Effector memory CD4-positive, alpha-beta T cell (primary cell): ENCODE measurements around the gene ITGB4.
"Not testable (repeated sequence)": the region's sequence is repeated elsewhere in the genome, so short reads cannot be mapped to it uniquely, and the experiment has no call there.

Source experiments
- DNase-seq, 3 donors: peaks; one replicate each; pipeline ENCODE4 v3.0.0-alpha.2; 2020
- H3K27ac ChIP-seq: 2 replicates; pipeline ENCODE4 v1.7.0; 2013; ENCODE audit warnings: mild to moderate bottlenecking, low read length, moderate library complexity; ENCODE audit not compliant: insufficient read depth, poor library complexity, severe bottlenecking
- H3K27me3 ChIP-seq: replicated peaks from 2 replicates; pipeline ENCODE4 v1.7.0; 2013; ENCODE audit warnings: mild to moderate bottlenecking, low read length; ENCODE audit not compliant: insufficient read depth, control insufficient read depth, poor library complexity, severe bottlenecking
- H3K36me3 ChIP-seq: 2 replicates; pipeline ENCODE4 v1.7.0; 2013; ENCODE audit warnings: mild to moderate bottlenecking, low read length, moderate library complexity; ENCODE audit not compliant: control insufficient read depth, insufficient read depth
- H3K4me1 ChIP-seq: 2 replicates; pipeline ENCODE4 v1.7.0; 2013; ENCODE audit warnings: low read length, mild to moderate bottlenecking; ENCODE audit not compliant: control insufficient read depth, insufficient read depth, poor library complexity, severe bottlenecking
- H3K4me3 ChIP-seq: 2 replicates; pipeline ENCODE4 v1.7.0; 2013; ENCODE audit warnings: low read length, low read depth, mild to moderate bottlenecking; ENCODE audit not compliant: insufficient read depth, poor library complexity, severe bottlenecking
- H3K9me3 ChIP-seq: 2 replicates; pipeline ENCODE4 v1.7.0; 2013; ENCODE audit warnings: mild to moderate bottlenecking, low read length, moderate library complexity; ENCODE audit not compliant: control insufficient read depth

ITGB4 gene

DNA sequence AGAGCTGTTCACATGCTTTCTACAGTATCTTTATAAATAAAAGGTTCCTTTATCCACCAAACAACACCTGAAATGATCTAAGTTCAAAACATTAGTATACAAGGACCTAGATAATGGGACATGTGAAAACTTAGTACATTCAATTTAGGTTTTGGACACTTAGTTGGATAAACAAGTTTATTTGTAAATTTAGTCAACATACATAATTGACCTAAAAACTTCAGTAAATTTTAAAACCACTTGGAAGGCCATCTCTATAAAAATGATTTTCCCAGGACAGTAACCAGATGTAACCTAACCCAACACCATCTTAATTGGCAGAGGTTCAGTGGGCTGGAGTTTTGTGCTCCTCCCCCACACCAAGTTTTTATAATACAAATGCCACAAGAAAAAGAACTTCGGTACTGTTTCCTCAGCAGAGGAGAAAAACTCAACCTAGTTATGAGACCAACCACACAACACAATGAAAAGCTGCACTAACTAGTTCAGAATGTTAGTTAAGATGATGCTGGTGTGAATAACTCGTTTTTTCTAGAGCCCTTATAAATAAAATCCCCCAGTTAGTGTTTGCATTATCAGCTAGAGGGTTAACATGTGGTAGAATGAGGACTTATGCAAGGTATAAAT lies 56.1 kb downstream of the ITGB4 start:
- DNase-seq: no peak
- no peaks in the 10 kb centered on the region for H3K27me3 ChIP-seq
- peak overlapping the region; percentile 99 for H3K27ac ChIP-seq
- no peaks in the 10 kb centered on the region for H3K9me3 ChIP-seq
- peaks cover 16% of the 10 kb centered on the region for H3K4me1 ChIP-seq
- H3K4me3 ChIP-seq: peak overlapping the region; percentile 91
- peaks cover 26% of the 10 kb centered on the region for H3K36me3 ChIP-seq

DNA sequence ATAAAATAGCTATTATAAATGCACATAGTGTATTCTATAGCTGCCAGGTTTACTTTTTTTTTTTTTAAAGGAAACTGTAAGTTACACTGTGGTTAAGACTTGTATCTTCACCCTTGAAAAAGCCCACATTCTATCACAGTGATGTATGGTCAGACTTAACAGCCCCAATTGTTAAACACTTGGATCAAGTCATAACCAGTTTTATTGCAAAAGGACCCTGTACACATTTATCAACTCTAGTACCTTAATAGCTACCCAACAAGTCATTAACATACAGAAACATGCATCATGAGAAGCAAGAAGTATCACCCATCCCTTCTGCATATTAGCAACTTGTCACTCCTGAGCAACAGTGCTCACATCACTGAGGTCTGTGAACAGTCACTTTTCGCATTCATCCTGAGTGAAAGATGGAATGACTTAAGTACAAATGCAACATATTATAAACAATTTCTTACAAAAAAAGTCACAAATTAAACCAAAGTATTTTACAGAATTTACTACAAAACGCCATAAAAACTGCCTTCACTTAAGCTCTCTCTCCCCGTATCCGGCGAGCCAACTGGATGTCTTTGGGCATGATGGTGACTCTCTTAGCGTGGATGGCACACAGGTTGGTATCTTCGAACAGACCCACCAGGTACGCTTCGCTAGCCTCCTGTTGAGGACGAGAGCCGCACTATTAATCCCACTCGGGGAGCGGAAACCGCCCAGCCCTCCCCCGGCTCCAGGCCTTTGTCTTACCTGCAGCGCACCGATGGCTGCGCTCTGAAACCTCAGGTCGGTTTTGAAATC lies 57.0 kb downstream of the ITGB4 start:
- Histone ChIP-seq H3K27ac (peak overlapping the region; percentile 99), H3K4me3 (peak overlapping the region; percentile 91), H3K4me1 (peaks cover 16% of the 10 kb centered on the region), H3K36me3 (peaks cover 26% of the 10 kb centered on the region)
- H3K27me3 ChIP-seq, H3K9me3 ChIP-seq: not testable (repeated sequence)
- peak in 1 of 3 donors; percentile 18 for DNase-seq

DNA sequence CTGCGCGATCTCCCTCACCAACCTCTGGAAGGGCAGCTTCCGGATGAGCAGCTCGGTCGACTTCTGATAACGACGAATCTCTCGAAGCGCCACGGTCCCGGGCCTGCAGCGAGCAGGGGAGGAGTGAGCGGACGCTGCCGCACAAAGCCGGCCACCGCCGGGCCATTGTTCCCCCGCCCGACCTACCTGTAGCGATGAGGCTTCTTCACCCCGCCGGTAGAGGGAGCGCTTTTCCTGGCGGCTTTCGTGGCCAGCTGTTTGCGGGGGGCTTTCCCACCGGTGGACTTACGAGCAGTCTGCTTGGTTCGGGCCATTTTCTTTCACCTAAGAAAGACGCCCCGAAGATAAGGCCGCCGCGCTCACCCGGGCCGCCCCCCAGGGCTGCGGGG lies 57.6 kb downstream of the ITGB4 start:
- Histone ChIP-seq H3K27me3 (no peaks in the 10 kb centered on the region), H3K27ac (peak overlapping the region; percentile 99), H3K36me3 (peaks cover 26% of the 10 kb centered on the region), H3K4me3 (peak overlapping the region; percentile 91), H3K9me3 (no peaks in the 10 kb centered on the region), H3K4me1 (peaks cover 22% of the 10 kb centered on the region)
- DNase-seq: peak in 1 of 3 donors; percentile 70

DNA sequence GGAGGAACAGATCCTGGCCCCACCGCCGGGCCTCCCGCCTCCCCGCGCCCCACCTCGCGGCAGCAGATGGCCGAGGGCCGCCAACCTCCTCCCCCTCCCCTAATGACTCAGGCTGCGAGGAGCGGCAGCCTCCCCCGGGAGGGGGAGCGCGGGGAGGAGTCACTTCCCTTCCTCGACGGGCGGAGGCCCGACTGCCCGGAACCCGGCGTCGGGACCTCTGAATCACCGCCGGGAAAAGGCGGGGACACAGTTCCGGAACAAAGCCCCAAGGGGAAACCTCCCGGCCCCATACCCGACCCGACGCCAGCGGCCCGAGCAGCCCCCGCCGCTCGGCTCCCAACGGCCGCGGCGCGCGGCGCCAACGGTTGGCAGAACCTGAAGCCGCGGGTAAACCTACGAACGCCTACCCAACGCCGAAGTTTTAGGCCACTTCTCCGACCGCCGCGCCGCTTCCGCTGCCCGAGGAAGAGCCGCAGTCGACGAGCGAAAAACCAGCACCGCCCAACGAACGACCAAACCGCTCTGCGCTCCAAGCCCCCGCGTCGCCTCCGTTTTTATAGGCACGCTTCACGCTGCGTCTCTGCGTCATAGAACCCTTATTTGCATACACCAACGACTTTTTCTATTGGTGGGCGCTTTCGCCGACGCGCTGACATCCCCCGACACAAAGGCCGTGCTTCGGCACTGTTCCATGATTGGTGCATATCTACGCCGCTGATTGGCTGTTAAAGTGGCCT lies 58.2 kb downstream of the ITGB4 start:
- peaks cover 25% of the 10 kb centered on the region for H3K4me1 ChIP-seq
- H3K27ac ChIP-seq: peak overlapping the region; percentile 99

DNA sequence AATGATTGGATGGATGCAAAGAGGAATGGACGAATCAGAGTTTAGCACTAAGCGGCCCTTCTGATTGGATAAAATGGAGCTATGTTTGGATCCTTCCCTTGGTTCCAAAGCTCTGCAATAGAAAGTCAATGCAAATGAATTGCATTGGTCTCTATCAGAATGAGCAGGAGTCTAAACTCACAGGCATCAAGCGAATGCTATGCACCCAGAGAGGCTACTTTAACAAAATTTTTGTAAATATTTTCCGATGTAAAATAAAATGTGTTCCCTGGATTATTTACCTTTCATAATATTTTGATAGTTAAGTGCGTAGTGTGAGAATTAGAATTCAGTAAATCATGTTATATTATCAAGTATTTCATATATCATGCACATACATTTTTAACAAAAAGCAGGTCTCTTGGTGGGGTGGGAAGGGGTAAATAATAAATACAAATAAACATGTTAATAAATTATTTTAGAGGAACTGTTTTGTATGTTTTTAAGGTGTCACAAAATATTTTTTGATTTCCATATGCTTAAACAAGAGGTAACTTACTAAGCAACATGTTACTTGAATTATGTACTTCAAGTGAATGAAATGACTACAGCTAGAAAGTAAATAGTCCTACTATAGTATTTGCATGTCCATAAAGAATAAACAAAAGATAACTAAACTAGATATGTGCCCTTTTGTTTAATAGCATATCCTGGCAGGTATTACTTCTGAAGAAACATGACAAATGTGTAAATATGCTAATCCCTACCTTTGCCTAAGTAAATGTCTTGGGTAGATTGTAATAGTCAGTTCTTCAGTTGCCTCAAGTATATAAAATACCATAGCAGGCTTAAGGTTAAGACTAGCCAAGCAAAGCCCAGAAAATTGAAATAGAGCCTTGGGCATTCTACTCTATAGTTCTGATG lies 59.0 kb downstream of the ITGB4 start:
- H3K27ac ChIP-seq: no peak overlapping the region
- H3K9me3 ChIP-seq: no peaks in the 10 kb centered on the region
- no peak overlapping the region for H3K4me3 ChIP-seq
- no peak for DNase-seq
- peaks cover 23% of the 10 kb centered on the region for H3K36me3 ChIP-seq
- no peaks in the 10 kb centered on the region for H3K27me3 ChIP-seq
- peaks cover 28% of the 10 kb centered on the region for H3K4me1 ChIP-seq

More for the DNA sequence above, 58.2 kb downstream of the ITGB4 start:
- H3K4me3 ChIP-seq: peak overlapping the region; percentile 91
- peaks cover 26% of the 10 kb centered on the region for H3K36me3 ChIP-seq
- H3K9me3 ChIP-seq: no peaks in the 10 kb centered on the region
- H3K27me3 ChIP-seq: no peaks in the 10 kb centered on the region
- DNase-seq: peak; percentile 90 to 94 (median 93)

DNA sequence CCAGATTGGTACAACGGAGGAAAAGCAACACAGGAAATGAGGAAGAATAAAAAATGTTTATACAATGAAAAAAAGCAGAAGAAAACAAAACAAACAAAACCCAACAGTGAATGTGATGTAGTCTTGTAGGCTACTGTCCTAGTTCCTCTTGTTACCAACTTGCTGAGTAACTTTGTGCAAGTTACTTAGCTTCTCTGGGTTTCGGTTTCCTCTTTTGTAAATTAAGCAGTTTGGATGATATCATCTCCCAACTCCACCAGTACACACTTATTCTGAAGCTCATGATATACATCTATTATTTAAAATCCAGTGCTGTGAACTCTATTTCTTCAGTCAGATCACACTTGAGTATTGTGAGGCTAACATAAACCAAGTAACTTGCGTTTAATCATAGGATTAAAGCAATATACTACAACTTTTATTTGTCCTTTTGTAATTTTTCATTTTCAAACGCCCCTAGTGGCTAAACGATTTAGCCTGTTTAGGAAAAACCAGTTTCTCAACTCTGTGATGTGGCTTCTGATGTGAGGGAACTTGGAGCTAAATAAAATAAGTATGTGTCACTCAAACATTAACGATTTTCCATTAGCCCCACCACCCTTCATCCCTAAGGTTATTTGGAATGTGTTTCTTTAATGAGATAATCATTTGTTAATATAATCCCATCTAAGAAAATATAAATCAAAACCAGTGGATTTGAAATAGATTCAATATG lies 62.0 kb downstream of the ITGB4 start:
- Histone ChIP-seq H3K27me3 (no peaks in the 10 kb centered on the region), H3K4me3 (peak overlapping the region; percentile 51), H3K27ac (peak overlapping the region; percentile 98), H3K9me3 (no peaks in the 10 kb centered on the region), H3K4me1 (peaks cover 28% of the 10 kb centered on the region), H3K36me3 (peaks cover 13% of the 10 kb centered on the region)
- DNase-seq: no peak

DNA sequence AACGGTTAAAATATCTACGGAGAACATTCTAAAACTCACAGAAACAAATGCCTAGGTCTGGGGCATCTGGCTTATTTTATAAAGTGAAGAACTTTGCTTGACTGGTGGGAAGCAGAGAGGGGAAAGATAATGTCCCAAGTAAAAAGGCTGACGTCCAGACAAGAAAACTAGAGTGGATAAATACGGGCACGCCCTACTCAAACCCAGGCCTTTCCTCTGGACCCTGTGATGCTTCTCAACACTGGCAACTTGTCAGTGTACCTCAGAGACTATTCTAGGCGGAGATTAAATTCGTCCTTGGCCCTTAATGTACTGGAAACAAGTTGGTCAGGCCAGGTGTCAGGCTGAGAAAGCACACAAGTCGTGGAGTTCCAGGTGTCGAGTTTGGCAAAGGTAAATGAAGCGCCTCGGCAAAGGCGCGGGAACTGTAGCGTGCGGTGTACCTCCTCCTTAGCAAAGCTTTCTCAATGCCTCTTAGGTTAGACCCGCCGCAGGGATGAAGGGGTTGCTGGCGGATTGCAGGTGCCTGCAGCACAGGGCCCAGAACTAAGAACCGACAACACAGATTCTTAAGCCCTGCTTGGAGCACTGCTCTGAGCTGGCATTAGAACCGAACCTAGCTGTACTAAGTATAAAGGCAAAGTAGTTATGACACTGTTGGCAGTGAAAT lies 62.7 kb downstream of the ITGB4 start:
- Histone ChIP-seq H3K27ac (peak overlapping the region; percentile 98), H3K4me1 (peaks cover 28% of the 10 kb centered on the region), H3K36me3 (peaks cover 6% of the 10 kb centered on the region), H3K27me3 (no peaks in the 10 kb centered on the region), H3K4me3 (peak overlapping the region; percentile 51), H3K9me3 (no peaks in the 10 kb centered on the region)
- no peak for DNase-seq

DNA sequence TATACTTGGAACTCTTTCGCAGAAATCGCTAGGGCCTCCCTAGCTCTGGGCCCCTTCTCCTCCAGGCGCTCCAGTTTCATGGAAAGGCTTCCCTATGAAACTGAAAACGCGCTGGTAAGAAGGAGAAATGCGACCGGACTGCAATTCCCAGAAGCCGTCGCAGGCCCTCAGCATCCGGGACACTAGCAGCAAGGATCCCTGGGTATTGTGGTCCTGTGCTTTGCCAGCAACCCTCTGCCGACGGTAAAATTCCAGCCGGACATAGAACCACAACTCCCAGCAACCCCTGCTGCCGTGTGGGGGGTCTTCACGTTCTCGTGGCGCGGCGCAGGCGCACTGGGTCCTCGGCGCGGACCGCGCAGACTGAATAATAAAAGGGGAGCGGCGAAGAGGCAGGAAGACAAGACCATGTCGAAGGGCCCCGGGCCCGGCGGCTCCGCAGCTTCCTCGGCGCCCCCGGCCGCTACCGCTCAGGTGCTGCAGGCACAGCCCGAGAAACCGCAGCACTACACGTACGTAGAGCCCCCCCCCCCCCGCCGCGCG lies 63.3 kb downstream of the ITGB4 start, which contains the start of gene UNK:
Gene UNK (plus strand): TSS at position 334 of the 543 bp plus-strand sequence. CDS start 75 bp downstream, at position 409.
- Histone ChIP-seq H3K36me3 (no peaks in the 10 kb centered on the region), H3K4me3 (peak within 1 kb of the TSS; percentile 51), H3K4me1 (peaks cover 28% of the 10 kb centered on the region), H3K27ac (peak within 1 kb of the TSS; percentile 98), H3K9me3 (no peaks in the 10 kb centered on the region), H3K27me3 (no peaks in the 10 kb centered on the region)
- DNase-seq: peak; percentile 92 to 96 (median 92)
